K562 (cell line): ENCODE data around the gene PCDHGB1. TPM values are rescaled to one million over a fixed set of nuclear protein-coding genes. Genes with fewer than 3 reads are reported as not detected.
A peak's percentile ranks its signal among the peaks of the same experiment; 100 is the strongest.

ENCODE experiments used
- BRD9 ChIP-seq: fragments of 450-650 bp; IDR thresholded peaks from 2 replicates; pipeline ENCODE4 v1.6.1; 2018; ENCODE audit warnings: low read depth; ENCODE audit not compliant: partially characterized antibody
- CBFB ChIP-seq: sonication (generic); formaldehyde crosslinking; IDR thresholded peaks from 2 replicates; pipeline ENCODE4 v1.4.0; 2020; ENCODE audit warnings: mild to moderate bottlenecking, missing genetic modification reagents
- CEBPB ChIP-seq: fragments of 450-650 bp; IDR thresholded peaks from 2 replicates; pipeline ENCODE4 v1.6.1; 2016; ENCODE audit warnings: missing genetic modification characterization, missing compliant biosample characterization
- HIVEP1 ChIP-seq: fragments of 250-450 bp; sonication (Bioruptor Pico); IDR thresholded peaks from 2 replicates; pipeline ENCODE4 v1.4.0; 2020; ENCODE audit warnings: mild to moderate bottlenecking
- KDM5B ChIP-seq: fragments of 200-600 bp; sonication (generic); IDR thresholded peaks from 2 replicates; pipeline ENCODE4 v1.6.1; 2012; ENCODE audit warnings: low read depth, mild to moderate bottlenecking, moderate library complexity, low read length, control low read depth, inconsistent platforms; ENCODE audit not compliant: insufficient replicate concordance
- SRSF3 ChIP-seq: fragments of 200-400 bp; formaldehyde crosslinking; IDR thresholded peaks from 2 replicates; pipeline ENCODE4 v1.6.1; 2016; ENCODE audit warnings: mild to moderate bottlenecking, low read length, moderate library complexity; ENCODE audit not compliant: insufficient read depth
- TAF9B ChIP-seq: fragments of 450-650 bp; IDR thresholded peaks from 2 replicates; pipeline ENCODE4 v1.6.1; 2018; ENCODE audit warnings: mild to moderate bottlenecking; ENCODE audit not compliant: partially characterized antibody
- polyA plus RNA-seq, 8 experiments: library from polyadenylated mRNA; depleted of rRNA in 4 of 8; stranded (reverse) in 5 of 8; unstranded in 3 of 8; fragments of >200 nt; fragmentation: Nextera tagmentation in 2 of 8; fragmentation: Illumina TruSeq in 1 of 8; extraction: Ambion mirVana in 2 of 8; extraction: Trizol in 1 of 8; gene quantifications; 2 replicates each; pipeline versions ENCODE4 v1.2.1 to v1.2.3, GENCODE V29; 2011 to 2014; ENCODE audit warnings: inconsistent platforms in 1 of 8, missing spikeins in 1 of 8
- total RNA-seq, 7 experiments: library from RNA; depleted of rRNA in 6 of 7; stranded (reverse); fragments of >200 nt in 6 of 7; fragmentation: Illumina TruSeq in 2 of 7; extraction: Trizol in 2 of 7; gene quantifications; 2 replicates each; pipeline versions ENCODE4 v1.2.1 to v1.2.3, GENCODE V29; 2011 to 2021; ENCODE audit warnings: low replicate concordance in 1 of 7
- TF ChIP-seq, protein P1 (sequence below): fragments of 200-800 bp; sonication (Bioruptor generic); IDR thresholded peaks from 2 replicates; pipeline ENCODE4 v1.6.1; 2016; ENCODE audit warnings: missing genetic modification characterization, missing compliant biosample characterization
- TF ChIP-seq, protein P2 (sequence below): IDR thresholded peaks from 2 replicates; pipeline ENCODE4 v1.6.1; 2011; ENCODE audit warnings: borderline replicate concordance, low read depth, mild to moderate bottlenecking, moderate library complexity, low read length; ENCODE audit not compliant: insufficient read depth, poor library complexity, severe bottlenecking
- TF ChIP-seq, protein P3 (sequence below): fragments of 450-650 bp; IDR thresholded peaks from 2 replicates; pipeline ENCODE4 v1.6.1; 2016; ENCODE audit warnings: missing biosample characterization, missing genetic modification characterization
- TF ChIP-seq, protein P4 (sequence below): sonication (generic); formaldehyde crosslinking; IDR thresholded peaks from 2 replicates; pipeline ENCODE4 v1.8.0; 2023; ENCODE audit warnings: mild to moderate bottlenecking, missing genetic modification reagents

Gene PCDHGB1
- total and polyA plus RNA-seq, 9 of the 15 experiments (the other 6 are each of a cell fraction or from before 2014, with no cell fraction given) = 0.06 to 0.20 (median 0.07) TPM; not detected in 2

DNA sequence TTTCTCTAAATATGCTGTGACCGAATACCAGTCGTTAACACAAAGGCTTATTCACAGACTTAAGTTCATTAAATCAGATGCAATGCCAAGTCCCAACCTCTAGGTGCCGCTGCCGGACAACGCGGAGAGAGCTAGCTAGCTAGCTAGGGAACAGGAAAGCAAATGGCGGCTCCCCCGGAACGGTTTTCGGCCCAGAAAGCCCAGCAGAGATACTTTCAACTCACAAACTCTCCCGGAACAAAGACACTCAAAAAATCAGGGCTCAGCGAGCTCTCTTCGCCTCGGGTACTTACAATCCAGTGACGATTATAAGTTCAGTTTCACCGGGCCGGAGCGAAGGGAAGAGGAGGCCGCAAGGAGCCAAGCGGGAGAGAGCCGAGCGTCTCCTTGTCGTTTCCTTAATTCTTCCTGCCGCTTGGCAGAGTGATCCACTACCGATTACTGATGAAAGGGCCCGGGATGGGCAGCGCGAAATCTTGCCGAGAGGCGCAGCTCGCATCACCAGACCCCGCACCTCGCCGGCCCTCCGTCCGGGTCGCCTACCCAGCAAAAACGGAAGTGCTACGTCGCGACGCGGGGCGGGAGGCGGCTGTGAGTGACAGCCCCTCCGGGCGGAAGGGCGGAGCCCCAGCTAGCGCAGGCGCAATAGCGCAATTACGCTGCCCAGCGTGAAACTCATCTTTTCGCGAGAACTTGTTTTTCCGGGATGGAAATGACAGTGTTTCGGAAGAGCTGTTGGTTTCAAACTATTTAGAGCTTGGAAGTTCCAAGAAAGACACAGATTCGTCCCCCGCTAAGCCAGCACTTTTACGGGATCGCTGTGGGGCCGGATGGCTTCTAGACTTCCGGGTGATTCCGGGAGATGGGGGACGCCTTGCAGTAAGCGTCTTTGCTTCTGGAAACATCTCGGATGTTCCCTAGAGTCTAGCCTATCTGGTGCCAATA is 29.4 kb upstream of the PCDHGB1 start, which contains the start of gene TAF7 (continued):
- TF ChIP-seq HIVEP1 (CRISPR knock-in tag) (no peak), CBFB (CRISPR knock-in tag) (no peak), SRSF3 (no peak), BRD9 (peak; percentile 85), TAF9B (peak; percentile 89), KDM5B (peak; percentile 78), CEBPB (tag) (no peak)
- TF ChIP-seq, protein P1, sequence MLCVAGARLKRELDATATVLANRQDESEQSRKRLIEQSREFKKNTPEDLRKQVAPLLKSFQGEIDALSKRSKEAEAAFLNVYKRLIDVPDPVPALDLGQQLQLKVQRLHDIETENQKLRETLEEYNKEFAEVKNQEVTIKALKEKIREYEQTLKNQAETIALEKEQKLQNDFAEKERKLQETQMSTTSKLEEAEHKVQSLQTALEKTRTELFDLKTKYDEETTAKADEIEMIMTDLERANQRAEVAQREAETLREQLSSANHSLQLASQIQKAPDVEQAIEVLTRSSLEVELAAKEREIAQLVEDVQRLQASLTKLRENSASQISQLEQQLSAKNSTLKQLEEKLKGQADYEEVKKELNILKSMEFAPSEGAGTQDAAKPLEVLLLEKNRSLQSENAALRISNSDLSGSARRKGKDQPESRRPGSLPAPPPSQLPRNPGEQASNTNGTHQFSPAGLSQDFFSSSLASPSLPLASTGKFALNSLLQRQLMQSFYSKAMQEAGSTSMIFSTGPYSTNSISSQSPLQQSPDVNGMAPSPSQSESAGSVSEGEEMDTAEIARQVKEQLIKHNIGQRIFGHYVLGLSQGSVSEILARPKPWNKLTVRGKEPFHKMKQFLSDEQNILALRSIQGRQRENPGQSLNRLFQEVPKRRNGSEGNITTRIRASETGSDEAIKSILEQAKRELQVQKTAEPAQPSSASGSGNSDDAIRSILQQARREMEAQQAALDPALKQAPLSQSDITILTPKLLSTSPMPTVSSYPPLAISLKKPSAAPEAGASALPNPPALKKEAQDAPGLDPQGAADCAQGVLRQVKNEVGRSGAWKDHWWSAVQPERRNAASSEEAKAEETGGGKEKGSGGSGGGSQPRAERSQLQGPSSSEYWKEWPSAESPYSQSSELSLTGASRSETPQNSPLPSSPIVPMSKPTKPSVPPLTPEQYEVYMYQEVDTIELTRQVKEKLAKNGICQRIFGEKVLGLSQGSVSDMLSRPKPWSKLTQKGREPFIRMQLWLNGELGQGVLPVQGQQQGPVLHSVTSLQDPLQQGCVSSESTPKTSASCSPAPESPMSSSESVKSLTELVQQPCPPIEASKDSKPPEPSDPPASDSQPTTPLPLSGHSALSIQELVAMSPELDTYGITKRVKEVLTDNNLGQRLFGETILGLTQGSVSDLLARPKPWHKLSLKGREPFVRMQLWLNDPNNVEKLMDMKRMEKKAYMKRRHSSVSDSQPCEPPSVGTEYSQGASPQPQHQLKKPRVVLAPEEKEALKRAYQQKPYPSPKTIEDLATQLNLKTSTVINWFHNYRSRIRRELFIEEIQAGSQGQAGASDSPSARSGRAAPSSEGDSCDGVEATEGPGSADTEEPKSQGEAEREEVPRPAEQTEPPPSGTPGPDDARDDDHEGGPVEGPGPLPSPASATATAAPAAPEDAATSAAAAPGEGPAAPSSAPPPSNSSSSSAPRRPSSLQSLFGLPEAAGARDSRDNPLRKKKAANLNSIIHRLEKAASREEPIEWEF (CRISPR knock-in tag) = no peak
- TF ChIP-seq, protein P2, sequence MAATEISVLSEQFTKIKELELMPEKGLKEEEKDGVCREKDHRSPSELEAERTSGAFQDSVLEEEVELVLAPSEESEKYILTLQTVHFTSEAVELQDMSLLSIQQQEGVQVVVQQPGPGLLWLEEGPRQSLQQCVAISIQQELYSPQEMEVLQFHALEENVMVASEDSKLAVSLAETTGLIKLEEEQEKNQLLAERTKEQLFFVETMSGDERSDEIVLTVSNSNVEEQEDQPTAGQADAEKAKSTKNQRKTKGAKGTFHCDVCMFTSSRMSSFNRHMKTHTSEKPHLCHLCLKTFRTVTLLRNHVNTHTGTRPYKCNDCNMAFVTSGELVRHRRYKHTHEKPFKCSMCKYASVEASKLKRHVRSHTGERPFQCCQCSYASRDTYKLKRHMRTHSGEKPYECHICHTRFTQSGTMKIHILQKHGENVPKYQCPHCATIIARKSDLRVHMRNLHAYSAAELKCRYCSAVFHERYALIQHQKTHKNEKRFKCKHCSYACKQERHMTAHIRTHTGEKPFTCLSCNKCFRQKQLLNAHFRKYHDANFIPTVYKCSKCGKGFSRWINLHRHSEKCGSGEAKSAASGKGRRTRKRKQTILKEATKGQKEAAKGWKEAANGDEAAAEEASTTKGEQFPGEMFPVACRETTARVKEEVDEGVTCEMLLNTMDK = peak; percentile 83
- TF ChIP-seq, protein P3, sequence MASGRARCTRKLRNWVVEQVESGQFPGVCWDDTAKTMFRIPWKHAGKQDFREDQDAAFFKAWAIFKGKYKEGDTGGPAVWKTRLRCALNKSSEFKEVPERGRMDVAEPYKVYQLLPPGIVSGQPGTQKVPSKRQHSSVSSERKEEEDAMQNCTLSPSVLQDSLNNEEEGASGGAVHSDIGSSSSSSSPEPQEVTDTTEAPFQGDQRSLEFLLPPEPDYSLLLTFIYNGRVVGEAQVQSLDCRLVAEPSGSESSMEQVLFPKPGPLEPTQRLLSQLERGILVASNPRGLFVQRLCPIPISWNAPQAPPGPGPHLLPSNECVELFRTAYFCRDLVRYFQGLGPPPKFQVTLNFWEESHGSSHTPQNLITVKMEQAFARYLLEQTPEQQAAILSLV (tag) = no peak
- TF ChIP-seq, protein P4, sequence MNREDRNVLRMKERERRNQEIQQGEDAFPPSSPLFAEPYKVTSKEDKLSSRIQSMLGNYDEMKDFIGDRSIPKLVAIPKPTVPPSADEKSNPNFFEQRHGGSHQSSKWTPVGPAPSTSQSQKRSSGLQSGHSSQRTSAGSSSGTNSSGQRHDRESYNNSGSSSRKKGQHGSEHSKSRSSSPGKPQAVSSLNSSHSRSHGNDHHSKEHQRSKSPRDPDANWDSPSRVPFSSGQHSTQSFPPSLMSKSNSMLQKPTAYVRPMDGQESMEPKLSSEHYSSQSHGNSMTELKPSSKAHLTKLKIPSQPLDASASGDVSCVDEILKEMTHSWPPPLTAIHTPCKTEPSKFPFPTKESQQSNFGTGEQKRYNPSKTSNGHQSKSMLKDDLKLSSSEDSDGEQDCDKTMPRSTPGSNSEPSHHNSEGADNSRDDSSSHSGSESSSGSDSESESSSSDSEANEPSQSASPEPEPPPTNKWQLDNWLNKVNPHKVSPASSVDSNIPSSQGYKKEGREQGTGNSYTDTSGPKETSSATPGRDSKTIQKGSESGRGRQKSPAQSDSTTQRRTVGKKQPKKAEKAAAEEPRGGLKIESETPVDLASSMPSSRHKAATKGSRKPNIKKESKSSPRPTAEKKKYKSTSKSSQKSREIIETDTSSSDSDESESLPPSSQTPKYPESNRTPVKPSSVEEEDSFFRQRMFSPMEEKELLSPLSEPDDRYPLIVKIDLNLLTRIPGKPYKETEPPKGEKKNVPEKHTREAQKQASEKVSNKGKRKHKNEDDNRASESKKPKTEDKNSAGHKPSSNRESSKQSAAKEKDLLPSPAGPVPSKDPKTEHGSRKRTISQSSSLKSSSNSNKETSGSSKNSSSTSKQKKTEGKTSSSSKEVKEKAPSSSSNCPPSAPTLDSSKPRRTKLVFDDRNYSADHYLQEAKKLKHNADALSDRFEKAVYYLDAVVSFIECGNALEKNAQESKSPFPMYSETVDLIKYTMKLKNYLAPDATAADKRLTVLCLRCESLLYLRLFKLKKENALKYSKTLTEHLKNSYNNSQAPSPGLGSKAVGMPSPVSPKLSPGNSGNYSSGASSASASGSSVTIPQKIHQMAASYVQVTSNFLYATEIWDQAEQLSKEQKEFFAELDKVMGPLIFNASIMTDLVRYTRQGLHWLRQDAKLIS (CRISPR knock-in tag) = peak; percentile 67
